ENCODE measurements around the gene AHNAK.

- TF ChIP-seq CTCF (IDR thresholded peaks at IDR 0.05) (no peak), POLR2A (IDR thresholded peaks at IDR 0.05) (no peak)
Measured at GRCh38 chr11:62398011-62398994, 148.3 kb downstream of the AHNAK start.

Data from thyroid gland (tissue), 4 donors.